H9 (cell line): ENCODE measurements around the gene MB. TPM values are rescaled to one million over a fixed set of nuclear protein-coding genes. Genes with fewer than 3 reads are reported as not detected.

Source experiments
- DNase-seq: peaks from one replicate; pipeline ENCODE4 v3.0.0-alpha.2; 2017
- H2AFZ ChIP-seq: one replicate; pipeline ENCODE4 v1.6.1; 2013; ENCODE audit warnings: mild to moderate bottlenecking, low read length, control low read depth, moderate library complexity
- H2AK5ac ChIP-seq: 2 replicates; pipeline ENCODE4 v1.6.1; 2013; ENCODE audit warnings: low read length, control low read depth, mixed read lengths; ENCODE audit not compliant: insufficient read length
- H2BK120ac ChIP-seq: one replicate; pipeline ENCODE4 v1.6.1; 2013; ENCODE audit warnings: low read depth, mild to moderate bottlenecking, low read length, control low read depth, inconsistent platforms; ENCODE audit not compliant: poor library complexity, severe bottlenecking
- H2BK12ac ChIP-seq: 2 replicates; pipeline ENCODE4 v1.6.1; 2013; ENCODE audit warnings: low read length, control low read depth, mixed read lengths, low read depth; ENCODE audit not compliant: insufficient read length
- H2BK15ac ChIP-seq: 2 replicates; pipeline ENCODE4 v1.6.1; 2013; ENCODE audit warnings: low read depth, low read length, control low read depth
- H2BK20ac ChIP-seq: one replicate; pipeline ENCODE4 v1.6.1; 2013; ENCODE audit warnings: low read depth, mild to moderate bottlenecking, low read length, control low read depth, inconsistent platforms; ENCODE audit not compliant: poor library complexity, severe bottlenecking
- H2BK5ac ChIP-seq: 2 replicates; pipeline ENCODE4 v1.6.1; 2013; ENCODE audit warnings: low read length, control low read depth, mixed read lengths; ENCODE audit not compliant: insufficient read length
- H3K14ac ChIP-seq: 2 replicates; pipeline ENCODE4 v1.6.1; 2013; ENCODE audit warnings: low read length, control low read depth; ENCODE audit not compliant: insufficient read depth
- H3K18ac ChIP-seq: 2 replicates; pipeline ENCODE4 v1.6.1; 2013; ENCODE audit warnings: low read depth, mild to moderate bottlenecking, mixed read lengths, low read length, control low read depth; ENCODE audit not compliant: insufficient read length
- H3K23ac ChIP-seq: 2 replicates; pipeline ENCODE4 v1.6.1; 2013; ENCODE audit warnings: low read length, control low read depth, mixed read lengths, low read depth; ENCODE audit not compliant: insufficient read length
- H3K23me2 ChIP-seq: 2 replicates; pipeline ENCODE4 v1.6.1; 2013; ENCODE audit warnings: low read depth, mild to moderate bottlenecking, mixed read lengths, low read length, control low read depth; ENCODE audit not compliant: insufficient read length, poor library complexity, severe bottlenecking
- H3K27ac ChIP-seq: 2 replicates; pipeline ENCODE4 v1.5.1; 2013; ENCODE audit warnings: low read length, control low read depth, mixed read lengths, low read depth; ENCODE audit not compliant: insufficient read length
- H3K27me3 ChIP-seq: 2 replicates; pipeline ENCODE4 v1.6.1; 2013; ENCODE audit warnings: low read length, control low read depth, inconsistent platforms; ENCODE audit not compliant: insufficient read depth
- H3K4ac ChIP-seq: 2 replicates; pipeline ENCODE4 v1.6.1; 2013; ENCODE audit warnings: low read depth, mild to moderate bottlenecking, control low read depth, inconsistent platforms, low read length, moderate library complexity
- H3K4me1 ChIP-seq: 2 replicates; pipeline ENCODE4 v1.6.1; 2013; ENCODE audit warnings: low read length, control low read depth, inconsistent platforms; ENCODE audit not compliant: insufficient read depth
- H3K4me2 ChIP-seq: 2 replicates; pipeline ENCODE4 v1.6.1; 2013; ENCODE audit warnings: low read length, control low read depth, mixed read lengths; ENCODE audit not compliant: insufficient read length, insufficient read depth
- H3K56ac ChIP-seq: 2 replicates; pipeline ENCODE4 v1.6.1; 2013; ENCODE audit warnings: low read depth, mild to moderate bottlenecking, mixed read lengths, low read length, control low read depth; ENCODE audit not compliant: insufficient read length
- H3K79me1 ChIP-seq: 2 replicates; pipeline ENCODE4 v1.6.1; 2013; ENCODE audit warnings: low read depth, mild to moderate bottlenecking, moderate library complexity, low read length, control low read depth, inconsistent platforms; ENCODE audit not compliant: insufficient read depth, poor library complexity, severe bottlenecking
- H3K79me2 ChIP-seq: 2 replicates; pipeline ENCODE4 v1.6.1; 2013; ENCODE audit warnings: low read length, control low read depth, inconsistent platforms; ENCODE audit not compliant: insufficient read depth
- H3K9ac ChIP-seq: 2 replicates; pipeline ENCODE4 v1.6.1; 2013; ENCODE audit warnings: low read length, control low read depth, mixed read lengths; ENCODE audit not compliant: insufficient read length; ENCODE audit errors: extremely low read depth
- H3K9me3 ChIP-seq: one replicate; pipeline ENCODE4 v1.6.1; 2013; ENCODE audit warnings: low read depth, low read length, inconsistent platforms; ENCODE audit not compliant: control insufficient read depth
- H3T11ph ChIP-seq: one replicate; pipeline ENCODE4 v1.6.1; 2013; ENCODE audit warnings: mild to moderate bottlenecking, low read length, control low read depth, inconsistent platforms
- H4K20me1 ChIP-seq: one replicate; pipeline ENCODE4 v1.6.1; 2013; ENCODE audit not compliant: control insufficient read depth, insufficient read length, insufficient read depth
- H4K5ac ChIP-seq: 2 replicates; pipeline ENCODE4 v1.6.1; 2013; ENCODE audit warnings: low read depth, mild to moderate bottlenecking, mixed read lengths, low read length, control low read depth; ENCODE audit not compliant: insufficient read length
- H4K8ac ChIP-seq: replicated peaks from 2 replicates; pipeline ENCODE4 v1.6.1; 2013; ENCODE audit warnings: low read length, control low read depth, mixed read lengths, low read depth; ENCODE audit not compliant: insufficient read length
- H4K91ac ChIP-seq: 2 replicates; pipeline ENCODE4 v1.6.1; 2013; ENCODE audit warnings: low read depth, mild to moderate bottlenecking, moderate library complexity, mixed read lengths, low read length, control low read depth; ENCODE audit not compliant: insufficient read length
- H3K27ac Mint-ChIP-seq, 3 experiments: 2 replicates in 2 of 3; 3 replicates in 1 of 3; pipeline ENCODE4 v1.8.0; 2020 to 2021; ENCODE audit warnings: mixed read lengths in 3 of 3, mild to moderate bottlenecking in 1 of 3, moderate library complexity in 1 of 3
- H3K27me3 Mint-ChIP-seq: 2 replicates; pipeline ENCODE4 v1.8.0; 2021; ENCODE audit warnings: low read depth, mild to moderate bottlenecking, moderate library complexity, mixed read lengths
- H3K36me3 Mint-ChIP-seq, 3 experiments: 2 replicates in 2 of 3; 3 replicates in 1 of 3; pipeline ENCODE4 v1.8.0; 2020 to 2021; ENCODE audit warnings: low read depth in 3 of 3, mixed read lengths in 3 of 3; ENCODE audit not compliant: insufficient read depth in 1 of 3
- H3K4me1 Mint-ChIP-seq, 2 experiments: 2 replicates each; pipeline ENCODE4 v1.8.0; 2020; ENCODE audit warnings: mixed read lengths in 2 of 2
- H3K4me3 Mint-ChIP-seq, 2 experiments: 2 replicates in 1 of 2; 3 replicates in 1 of 2; pipeline ENCODE4 v1.8.0; 2020 to 2021; ENCODE audit warnings: mild to moderate bottlenecking in 2 of 2, mixed read lengths in 2 of 2, moderate library complexity in 1 of 2
- H3K9me3 Mint-ChIP-seq, 2 experiments: 2 replicates in 1 of 2; 3 replicates in 1 of 2; pipeline ENCODE4 v1.8.0; 2020; ENCODE audit warnings: mild to moderate bottlenecking in 2 of 2, mixed read lengths in 2 of 2, moderate library complexity in 1 of 2
- CTCF ChIP-seq: fragments of 200-600 bp; sonication (generic); conservative IDR thresholded peaks from 3 replicates; pipeline ENCODE4 v1.8.0; 2021; ENCODE audit warnings: antibody characterized with exemption, mild to moderate bottlenecking
- WGBS: extraction: QIAGEN DNeasy Blood & Tissue Kit; methylation state at CpG from one replicate; pipeline ENCODE4 v1.1.7; 2013; ENCODE audit warnings: missing lambda C conversion rate, low lambda C conversion rate, mixed read lengths; ENCODE audit not compliant: insufficient read length; ENCODE audit errors: extremely low coverage; 5-methylcytosine and 5-hydroxymethylcytosine counted together
- total RNA-seq: library from RNA; stranded (reverse); gene quantifications from 2 replicates; pipeline ENCODE4 v1.2.1, GENCODE V29; 2021

The MB gene
- total RNA-seq, 1 experiment from 2014 or later, result 0.55 TPM

GRCh38 chr22:35662914-35663313 is 45.8 kb upstream of the MB start:
- Histone ChIP-seq H3K9me3 (peaks cover 16% of the 10 kb centered on the region), H2BK12ac (no peak overlapping the region), H3K27ac (no peak overlapping the region), H3K14ac (no peak overlapping the region), H3K79me2 (no peaks in the 10 kb centered on the region), H2BK5ac (no peak overlapping the region), H3K4me2 (peak overlapping the region; percentile 3), H2BK120ac (no peak overlapping the region), H2BK20ac (no peak overlapping the region), H3K9ac (no peak overlapping the region), H3K4me1 (no peaks in the 10 kb centered on the region; the same call in 1 of the 2 replicates), H3K23me2 (no peaks in the 10 kb centered on the region), H3K4ac (no peak overlapping the region), H4K5ac (no peak overlapping the region), H2AFZ (no peak overlapping the region), H3K23ac (no peak overlapping the region), H4K8ac (no peak overlapping the region), H3K56ac (no peak overlapping the region), H3K18ac (no peak overlapping the region), H2AK5ac (no peak overlapping the region), H3T11ph (no peak overlapping the region), H2BK15ac (no peak overlapping the region), H4K20me1 (no peaks in the 10 kb centered on the region), H3K79me1 (no peaks in the 10 kb centered on the region), H4K91ac (no peak overlapping the region), H3K27me3 (no peaks in the 10 kb centered on the region)
- Mint-ChIP-seq H3K36me3 (peaks cover 15 to 36% (median 18%) of the 10 kb centered on the region in 3 experiments), H3K4me1 (peaks cover 30 to 35% of the 10 kb centered on the region in 2 experiments), H3K27ac (peak overlapping the region in 2 of 3 experiments; percentile 44 to 89; a peak in 3 of 7 replicates), H3K27me3 (peaks cover 3% of the 10 kb centered on the region; the same call in 1 of the 2 replicates), H3K4me3 (no peak overlapping the region), H3K9me3 (peaks cover 26 to 40% of the 10 kb centered on the region in 2 experiments)
- no CpG with 5 or more reads among the region's 2 CpGs for WGBS
- DNase-seq, result no peak
- TF ChIP-seq CTCF, result no peak
